HUES48 (cell line): ENCODE data around the gene USP15.

Experiments used
- H3K27ac ChIP-seq: one replicate; pipeline ENCODE4 v1.7.0; 2013; ENCODE audit warnings: low read depth, low read length, inconsistent platforms
- H3K27me3 ChIP-seq: 2 replicates; pipeline ENCODE4 v1.6.1; 2013; ENCODE audit warnings: mild to moderate bottlenecking, low read length; ENCODE audit not compliant: control insufficient read depth, insufficient read depth
- H3K36me3 ChIP-seq: 2 replicates; pipeline ENCODE4 v1.6.1; 2013; ENCODE audit warnings: low read length; ENCODE audit not compliant: control insufficient read depth, insufficient read depth
- H3K4me1 ChIP-seq: 2 replicates; pipeline ENCODE4 v1.6.1; 2013; ENCODE audit warnings: mild to moderate bottlenecking, low read length; ENCODE audit not compliant: control insufficient read depth, insufficient read depth
- H3K4me3 ChIP-seq: 2 replicates; pipeline ENCODE4 v1.5.1; 2013; ENCODE audit warnings: mild to moderate bottlenecking, low read depth, low read length
- H3K9ac ChIP-seq: 2 replicates; pipeline ENCODE4 v1.6.1; 2013; ENCODE audit warnings: mild to moderate bottlenecking, low read depth, low read length, moderate library complexity
- H3K9me3 ChIP-seq: 2 replicates; pipeline ENCODE4 v1.6.1; 2013; ENCODE audit warnings: low read length; ENCODE audit not compliant: control insufficient read depth, insufficient read depth

USP15 gene

DNA sequence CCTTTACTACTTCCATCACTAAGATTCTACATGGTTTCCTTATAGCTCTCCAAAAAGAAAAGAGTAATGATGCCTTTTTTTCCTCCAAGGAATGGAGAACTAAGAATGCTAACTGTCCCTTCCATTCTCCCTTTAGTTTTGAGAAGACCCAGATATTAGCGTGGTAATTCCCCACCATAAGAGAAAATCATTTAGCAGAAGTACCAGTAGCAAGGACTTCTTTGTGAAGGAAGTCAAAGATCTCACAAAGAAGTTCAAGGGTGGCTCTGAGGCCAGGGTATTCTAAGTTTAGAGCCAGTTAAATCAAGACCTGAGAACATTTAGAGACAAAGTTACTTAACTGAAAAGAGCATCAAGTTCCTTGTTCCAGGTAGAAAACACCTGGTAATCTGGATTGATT is 7.3 kb downstream of the USP15 start:
- Histone ChIP-seq H3K9ac (no peak overlapping the region), H3K4me3 (no peak overlapping the region), H3K36me3 (no peaks in the 10 kb centered on the region), H3K27me3 (no peaks in the 10 kb centered on the region), H3K4me1 (no peaks in the 10 kb centered on the region), H3K27ac (no peak overlapping the region), H3K9me3 (no peaks in the 10 kb centered on the region)

DNA sequence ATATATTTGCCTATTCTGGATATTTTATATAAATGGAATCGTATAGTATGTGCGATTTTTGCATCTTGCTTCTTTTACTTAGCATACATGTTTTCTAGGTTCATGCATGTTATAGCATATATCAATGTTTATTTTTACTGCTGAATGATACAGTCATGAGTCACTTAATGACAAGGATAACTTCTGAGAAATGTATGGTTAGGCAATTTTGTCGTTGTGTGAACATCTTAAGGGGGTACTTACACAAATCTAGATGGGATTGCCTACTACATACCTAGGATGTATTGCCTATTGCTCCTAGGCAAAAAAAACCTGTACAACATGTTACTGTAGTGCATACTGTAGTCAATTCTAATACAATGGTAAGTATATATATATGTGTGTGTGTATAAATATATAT is 8.8 kb downstream of the USP15 start:
- Histone ChIP-seq H3K9ac (no peak overlapping the region), H3K27me3 (no peaks in the 10 kb centered on the region), H3K9me3 (no peaks in the 10 kb centered on the region), H3K36me3 (no peaks in the 10 kb centered on the region), H3K4me3 (no peak overlapping the region), H3K27ac (no peak overlapping the region), H3K4me1 (no peaks in the 10 kb centered on the region)

DNA sequence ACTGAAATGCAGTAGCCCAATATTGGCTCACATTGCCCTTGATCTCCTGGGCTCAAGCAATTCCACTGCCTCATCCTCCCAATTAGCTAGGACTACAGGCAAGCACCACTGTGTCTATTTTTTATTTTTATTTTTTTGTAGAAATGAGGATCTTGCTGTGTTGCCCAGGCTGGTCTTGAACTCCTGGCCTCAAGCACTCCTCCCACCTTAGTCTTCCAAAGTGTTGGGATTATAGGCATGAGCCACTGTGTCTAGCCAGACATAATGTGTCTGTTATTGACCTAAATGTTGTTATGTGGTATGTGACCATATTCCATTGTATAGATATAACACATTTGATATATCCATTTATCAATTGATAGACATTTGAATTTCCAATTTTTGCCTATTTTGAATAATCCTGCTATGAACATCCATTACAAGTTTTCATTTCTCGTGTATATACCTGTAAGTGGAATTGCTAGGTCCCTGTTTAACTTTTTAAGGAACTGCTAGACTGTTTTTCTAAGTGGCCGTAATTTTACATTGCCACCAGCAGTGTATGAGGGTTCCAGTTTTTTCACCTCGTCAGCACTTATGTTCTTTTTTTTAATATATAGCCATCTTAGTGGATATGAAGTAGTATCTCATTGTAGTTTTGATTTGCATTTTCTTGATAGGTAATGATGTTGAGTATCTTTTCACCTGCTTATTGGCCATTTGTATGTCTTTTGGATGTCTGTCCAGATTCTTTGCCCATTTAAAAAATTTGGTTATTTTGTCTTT is 9.4 kb downstream of the USP15 start:
- Histone ChIP-seq H3K27me3 (no peaks in the 10 kb centered on the region), H3K36me3 (no peaks in the 10 kb centered on the region), H3K9me3 (no peaks in the 10 kb centered on the region), H3K27ac (no peak overlapping the region), H3K4me1 (no peaks in the 10 kb centered on the region), H3K4me3 (no peak overlapping the region), H3K9ac (no peak overlapping the region)

DNA sequence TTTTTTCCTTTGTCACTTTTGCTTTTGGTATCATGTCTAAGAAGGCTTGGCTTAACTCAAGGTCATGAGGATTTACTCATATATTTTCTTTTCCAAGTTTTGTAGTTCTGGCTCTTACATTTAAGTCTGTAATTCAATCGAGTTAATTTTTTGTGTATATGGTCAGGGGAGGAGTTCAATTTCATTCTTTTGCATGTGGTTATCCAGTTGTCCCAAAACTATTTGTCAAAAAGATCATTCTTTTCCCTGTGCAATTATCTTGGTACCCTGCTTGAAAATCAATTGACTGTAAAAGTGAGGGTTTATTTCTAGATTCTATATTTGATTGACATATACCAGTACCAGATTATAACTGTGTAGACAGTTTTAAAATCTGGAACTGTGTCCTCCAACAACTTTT is 10.2 kb downstream of the USP15 start:
- Histone ChIP-seq H3K27me3 (no peaks in the 10 kb centered on the region), H3K4me3 (no peak overlapping the region), H3K9ac (no peak overlapping the region), H3K4me1 (no peaks in the 10 kb centered on the region), H3K27ac (no peak overlapping the region), H3K9me3 (no peaks in the 10 kb centered on the region), H3K36me3 (no peaks in the 10 kb centered on the region)

DNA sequence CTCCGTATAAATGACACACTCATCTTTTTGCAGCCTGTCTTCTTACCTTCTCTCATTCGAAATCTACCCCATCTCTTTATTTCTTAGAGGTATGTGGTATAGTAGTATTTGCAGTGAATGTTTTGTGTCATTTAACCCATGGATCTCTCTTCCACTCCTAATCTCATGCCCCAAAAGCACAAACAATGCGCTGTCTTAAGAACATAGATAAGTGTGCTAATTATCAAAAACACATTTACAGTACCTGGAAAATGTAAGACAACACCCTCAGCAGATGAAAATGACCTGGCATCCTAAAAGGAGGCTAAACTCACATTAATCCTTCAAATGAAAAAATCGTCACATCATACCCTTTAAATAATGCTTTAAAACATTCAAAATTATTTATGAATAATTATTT is 10.7 kb downstream of the USP15 start:
- Histone ChIP-seq H3K36me3 (no peaks in the 10 kb centered on the region), H3K27ac (no peak overlapping the region), H3K9ac (no peak overlapping the region), H3K27me3 (no peaks in the 10 kb centered on the region), H3K9me3 (no peaks in the 10 kb centered on the region), H3K4me3 (no peak overlapping the region), H3K4me1 (no peaks in the 10 kb centered on the region)

DNA sequence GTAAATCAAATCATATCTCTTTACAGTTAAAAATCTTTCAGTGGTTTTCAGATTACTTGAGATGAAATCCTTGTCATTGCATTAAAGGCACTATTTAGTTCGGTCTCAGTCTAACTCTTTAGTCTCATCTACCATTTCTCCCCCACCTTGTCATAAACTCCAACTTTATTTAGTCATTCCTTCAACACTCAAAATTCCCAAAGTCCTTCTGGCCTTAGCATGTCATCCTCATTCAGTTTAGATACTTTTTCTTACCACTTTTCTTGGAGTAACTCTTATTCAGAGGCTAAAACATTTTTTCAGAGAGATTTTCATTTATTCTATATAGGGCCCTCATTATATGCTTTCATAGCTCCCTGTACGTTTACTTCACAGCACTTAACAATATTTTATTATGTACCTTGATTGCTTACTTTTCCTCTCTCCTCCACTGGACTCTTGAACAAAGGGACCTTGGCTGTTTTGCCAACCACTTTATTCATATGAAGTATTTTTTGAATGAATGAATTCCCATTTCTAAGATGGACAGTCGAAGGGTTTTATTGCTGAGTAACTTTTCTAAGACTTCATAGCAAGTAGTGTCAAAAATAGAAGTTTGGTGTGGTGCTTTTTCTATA is 12.8 kb downstream of the USP15 start:
- H3K9me3 ChIP-seq = no peaks in the 10 kb centered on the region

DNA sequence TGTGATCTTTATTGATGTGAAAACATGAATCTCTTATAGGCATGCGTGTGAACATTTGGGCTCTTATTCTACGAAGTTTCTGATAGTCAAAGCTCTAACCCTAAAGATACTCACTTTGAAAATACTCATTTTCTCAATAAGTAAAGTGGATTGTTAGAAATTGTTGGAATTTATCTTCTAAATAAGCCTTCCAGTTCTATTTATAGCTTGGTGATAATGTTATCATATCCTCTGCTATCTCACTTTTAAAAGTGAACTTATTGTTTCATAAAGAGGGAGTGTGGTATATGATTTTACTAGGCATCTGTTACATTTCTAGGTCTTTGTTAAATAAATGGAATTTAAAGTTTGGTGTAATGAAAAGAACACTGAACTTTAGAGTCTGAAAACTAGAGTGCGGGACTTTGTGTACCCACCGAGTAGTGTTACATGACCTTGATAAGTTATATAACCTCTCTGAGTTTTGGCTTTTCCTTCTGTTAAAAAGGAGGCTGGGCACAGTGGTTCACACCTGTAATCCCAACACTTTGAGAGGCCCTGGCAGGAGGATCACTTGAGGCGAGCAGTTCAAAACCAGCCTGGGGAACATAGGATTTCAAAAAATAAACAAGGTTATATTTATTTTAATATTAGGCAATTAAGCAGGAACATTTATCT is 13.6 kb downstream of the USP15 start:
- no peak overlapping the region for H3K4me3 ChIP-seq
- no peak overlapping the region for H3K9ac ChIP-seq
- no peak overlapping the region for H3K27ac ChIP-seq
- H3K27me3 ChIP-seq = no peaks in the 10 kb centered on the region
- H3K36me3 ChIP-seq = no peaks in the 10 kb centered on the region
- H3K4me1 ChIP-seq = no peaks in the 10 kb centered on the region
- H3K9me3 ChIP-seq = no peaks in the 10 kb centered on the region

More for the DNA sequence above, 12.8 kb downstream of the USP15 start:
- H3K27me3 ChIP-seq = no peaks in the 10 kb centered on the region
- H3K9ac ChIP-seq = no peak overlapping the region
- no peaks in the 10 kb centered on the region for H3K4me1 ChIP-seq
- H3K36me3 ChIP-seq = no peaks in the 10 kb centered on the region
- no peak overlapping the region for H3K27ac ChIP-seq
- H3K4me3 ChIP-seq = no peak overlapping the region

DNA sequence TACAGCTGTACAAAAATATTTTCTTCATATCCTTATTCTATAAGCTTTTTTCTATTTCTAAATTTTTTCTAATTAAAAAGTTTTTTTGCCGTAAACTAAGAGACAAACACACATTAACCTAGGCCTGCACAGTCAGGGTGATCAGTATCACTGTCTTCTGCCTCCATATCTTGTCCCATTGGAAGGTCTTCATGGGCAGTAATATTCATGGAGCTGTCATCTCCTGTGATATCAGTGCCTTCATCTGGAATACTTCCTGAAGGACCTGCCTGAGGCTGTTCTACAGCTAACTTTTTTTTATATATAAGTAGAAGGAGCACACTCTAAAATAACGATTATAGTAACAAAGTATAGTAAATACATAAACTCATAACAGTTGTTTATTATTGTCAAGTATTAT is 17.8 kb downstream of the USP15 start:
- Histone ChIP-seq H3K27me3 (no peaks in the 10 kb centered on the region), H3K36me3 (no peaks in the 10 kb centered on the region), H3K27ac (no peak overlapping the region), H3K9me3 (no peaks in the 10 kb centered on the region), H3K4me3 (no peak overlapping the region), H3K4me1 (no peaks in the 10 kb centered on the region), H3K9ac (no peak overlapping the region)

DNA sequence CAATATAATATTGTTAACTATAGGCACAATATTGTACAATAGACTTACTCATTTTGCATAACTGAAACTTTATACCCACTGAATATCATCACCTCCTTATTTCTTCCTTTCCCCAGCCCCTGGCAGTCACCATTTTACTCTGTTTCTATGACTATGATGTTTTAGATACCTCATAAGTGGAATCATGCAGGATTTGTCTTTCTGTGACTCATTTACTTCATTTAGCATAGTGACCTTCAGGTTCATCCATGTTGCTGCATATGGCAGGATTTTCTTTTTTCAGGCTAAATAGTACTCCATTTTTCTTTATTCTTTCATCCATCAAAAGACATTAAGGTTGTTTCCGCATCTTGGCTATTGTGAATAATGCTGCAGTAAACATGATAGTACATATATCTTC is 18.9 kb downstream of the USP15 start:
- no peaks in the 10 kb centered on the region for H3K36me3 ChIP-seq
- H3K27me3 ChIP-seq = no peaks in the 10 kb centered on the region
- no peaks in the 10 kb centered on the region for H3K9me3 ChIP-seq
- no peaks in the 10 kb centered on the region for H3K4me1 ChIP-seq
- H3K27ac ChIP-seq = no peak overlapping the region
- H3K4me3 ChIP-seq = no peak overlapping the region
- no peak overlapping the region for H3K9ac ChIP-seq

DNA sequence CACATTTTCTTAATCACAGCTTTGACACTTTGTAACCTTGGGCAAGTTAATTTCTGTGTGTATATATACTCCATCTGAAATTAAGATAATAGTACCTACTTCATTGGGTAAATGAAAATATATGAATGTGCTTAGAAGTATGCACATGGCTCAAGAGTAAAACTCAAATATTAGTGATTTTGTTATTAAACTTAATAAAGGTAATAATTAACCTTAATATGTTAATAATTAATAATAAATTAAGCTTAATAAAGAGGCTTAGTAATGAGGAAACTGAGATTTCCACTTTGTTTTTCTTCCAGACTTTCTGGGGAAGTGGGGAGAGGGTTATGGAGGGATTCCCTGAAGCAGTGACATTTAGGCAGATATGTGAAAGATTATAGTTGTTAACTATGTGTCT is 19.8 kb downstream of the USP15 start:
- no peaks in the 10 kb centered on the region for H3K4me1 ChIP-seq
- no peaks in the 10 kb centered on the region for H3K27me3 ChIP-seq
- H3K27ac ChIP-seq = no peak overlapping the region
- no peak overlapping the region for H3K9ac ChIP-seq
- no peak overlapping the region for H3K4me3 ChIP-seq
- H3K36me3 ChIP-seq = no peaks in the 10 kb centered on the region
- H3K9me3 ChIP-seq = no peaks in the 10 kb centered on the region

DNA sequence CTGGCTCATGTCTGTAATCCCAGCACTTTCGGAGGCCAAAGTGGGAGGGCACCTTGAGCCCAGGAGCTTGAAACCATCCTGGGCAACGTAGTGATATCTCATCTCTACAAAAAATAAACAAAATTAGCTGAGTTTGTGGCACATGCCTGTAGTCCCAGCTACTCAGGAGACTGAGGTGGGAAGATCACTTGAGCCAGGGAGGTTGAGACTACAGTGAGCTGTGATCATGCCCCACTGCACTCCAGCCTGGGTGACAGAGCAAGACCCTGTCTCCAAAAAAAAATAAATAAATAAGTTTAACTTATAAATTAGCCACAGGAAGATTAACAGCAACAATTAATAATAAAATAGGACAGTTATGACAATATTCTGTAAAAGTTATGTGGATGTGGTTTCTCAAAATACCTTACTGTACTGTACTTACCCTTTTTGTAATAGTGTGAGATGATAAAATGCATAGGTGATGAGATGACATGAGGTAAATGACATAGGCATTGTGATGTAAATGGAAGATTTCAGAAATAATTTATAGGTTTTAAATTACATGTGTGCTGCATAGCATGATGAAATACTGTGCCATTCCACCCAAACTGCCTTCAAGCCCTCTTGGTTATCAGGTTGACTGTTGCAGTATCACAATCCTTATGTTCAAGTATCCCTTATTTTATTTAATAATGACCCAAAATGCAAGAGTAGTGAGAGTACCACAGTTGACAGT is 22.0 kb downstream of the USP15 start:
- Histone ChIP-seq H3K9me3 (no peaks in the 10 kb centered on the region), H3K4me1 (no peaks in the 10 kb centered on the region), H3K9ac (no peak overlapping the region), H3K36me3 (no peaks in the 10 kb centered on the region), H3K27ac (no peak overlapping the region), H3K4me3 (no peak overlapping the region), H3K27me3 (no peaks in the 10 kb centered on the region)
